Measurements from ENCODE around the gene ARAP3.

ARAP3 gene

DNA sequence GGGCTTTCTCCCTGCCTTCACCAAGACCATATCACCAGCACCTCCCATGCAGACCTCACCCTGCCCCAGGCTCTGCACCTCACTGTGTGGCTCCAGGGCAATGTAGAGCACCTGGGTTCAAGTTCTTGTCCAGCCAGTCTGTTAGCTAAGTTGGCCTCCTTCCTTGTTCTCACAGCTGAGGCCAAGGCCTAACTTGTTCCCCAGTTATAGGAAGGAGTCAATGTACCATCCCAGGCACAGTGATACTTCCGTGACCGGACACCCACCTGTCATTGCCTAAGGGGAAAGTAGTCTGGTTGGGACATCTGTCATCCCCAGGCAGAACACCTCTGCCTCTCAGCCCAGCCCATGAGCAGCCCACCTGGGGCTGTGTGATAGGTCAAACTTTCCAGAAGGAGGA is 14.4 kb upstream of the ARAP3 start:
- DNase-seq = no peak

DNA sequence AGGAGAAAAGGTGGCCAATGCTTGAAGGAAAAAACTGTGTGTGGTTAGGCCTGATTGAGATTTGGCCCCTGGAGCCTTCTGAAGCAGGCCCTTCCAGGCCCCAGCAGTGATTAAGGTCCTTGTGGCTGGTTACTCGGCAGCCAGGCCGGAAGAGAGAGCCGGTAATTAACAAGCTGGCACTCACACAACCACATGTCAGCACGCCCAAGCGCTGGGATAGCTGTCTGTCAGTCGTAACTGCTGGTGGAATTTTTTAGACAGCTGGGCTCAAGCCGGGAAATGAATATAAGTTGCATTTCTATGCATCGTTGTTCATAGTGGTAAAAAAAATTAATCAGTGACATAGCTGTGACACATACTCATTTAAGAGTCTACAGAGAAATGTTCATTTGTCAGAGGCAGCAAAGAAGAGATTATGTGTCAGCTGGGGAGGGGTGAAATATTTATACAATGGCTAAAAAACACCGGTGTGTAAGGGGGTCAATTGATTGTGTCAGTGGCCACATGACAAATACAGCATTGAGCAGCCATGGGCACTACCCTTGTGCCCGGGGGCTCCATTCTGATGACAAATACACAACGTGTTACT is 13.7 kb upstream of the ARAP3 start:
- no peak for DNase-seq

GRCh38 chr5:141694479-141694878 is 12.4 kb upstream of the ARAP3 start:
- DNase-seq = no peak

DNA sequence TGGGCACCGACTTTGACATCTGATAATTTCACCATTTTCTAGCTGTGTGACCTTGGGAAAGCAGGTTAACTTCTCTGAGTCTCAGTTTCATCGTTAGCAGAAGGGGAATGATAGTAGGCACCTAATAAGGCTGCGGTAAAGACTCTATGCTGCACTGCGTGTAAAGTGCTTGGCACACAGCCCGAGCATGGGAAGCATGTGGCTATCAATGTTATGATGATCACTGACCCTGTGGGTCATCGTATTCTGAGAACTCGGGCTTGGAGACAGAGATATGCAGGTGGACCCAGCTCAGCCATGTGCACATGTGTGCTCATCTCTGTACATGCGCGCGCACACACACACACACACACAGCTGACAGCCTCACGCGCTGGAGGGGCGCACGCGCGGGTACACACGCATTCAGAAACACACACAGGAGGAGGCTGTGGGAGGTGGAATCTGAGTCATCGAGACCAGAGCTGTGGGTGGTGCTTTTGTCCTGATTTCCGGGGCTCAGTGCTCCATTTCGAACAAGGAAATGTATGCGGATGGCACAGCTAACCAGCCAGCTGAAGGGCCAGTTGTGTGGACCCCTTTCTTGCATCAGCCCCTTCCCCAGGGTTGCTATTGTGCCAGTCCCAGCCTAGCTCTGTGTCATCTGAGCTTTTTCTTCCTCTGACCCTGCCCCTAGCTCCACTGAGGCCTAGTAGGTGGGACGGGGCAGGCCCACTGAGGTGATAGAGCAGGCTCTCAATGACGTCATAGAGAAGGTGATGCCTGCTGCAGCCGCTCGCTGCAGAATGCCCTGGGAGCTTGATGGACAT is 11.1 kb upstream of the ARAP3 start:
- peak; percentile 71 for DNase-seq

- DNase-seq = no peak
Observed at GRCh38 chr5:141692533-141692888, 10.5 kb upstream of the ARAP3 start.

GRCh38 chr5:141691867-141692532 is 10.0 kb upstream of the ARAP3 start:
- peak; percentile 75 for DNase-seq

DNA sequence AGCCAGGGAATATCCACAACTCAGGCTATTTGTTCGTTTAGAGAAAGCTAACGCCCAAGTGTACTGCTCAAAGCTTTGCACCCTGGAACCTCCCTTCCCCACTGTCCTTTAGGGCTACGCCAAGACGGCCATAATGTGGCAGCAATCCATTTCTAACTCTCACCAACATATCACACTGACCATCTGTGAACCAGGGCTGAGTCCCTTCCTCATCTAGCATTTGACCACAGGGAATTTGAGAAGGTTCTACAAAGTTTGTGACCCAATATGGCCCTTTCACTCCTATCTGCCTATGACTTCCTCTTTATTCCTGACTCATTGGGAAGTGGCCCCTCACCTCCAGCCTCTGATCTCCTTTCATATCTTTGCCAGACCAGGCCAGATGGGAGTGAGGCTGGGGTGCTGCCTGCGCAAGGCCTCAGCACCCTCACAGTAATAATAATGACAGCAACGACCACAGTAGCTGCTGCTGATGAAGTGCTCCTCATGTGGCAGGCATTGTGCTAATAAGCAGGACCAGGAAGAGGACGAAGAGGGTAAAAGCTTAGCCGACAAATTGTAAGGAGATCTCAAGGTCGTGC is 9.3 kb upstream of the ARAP3 start:
- DNase-seq = peak; percentile 41

DNA sequence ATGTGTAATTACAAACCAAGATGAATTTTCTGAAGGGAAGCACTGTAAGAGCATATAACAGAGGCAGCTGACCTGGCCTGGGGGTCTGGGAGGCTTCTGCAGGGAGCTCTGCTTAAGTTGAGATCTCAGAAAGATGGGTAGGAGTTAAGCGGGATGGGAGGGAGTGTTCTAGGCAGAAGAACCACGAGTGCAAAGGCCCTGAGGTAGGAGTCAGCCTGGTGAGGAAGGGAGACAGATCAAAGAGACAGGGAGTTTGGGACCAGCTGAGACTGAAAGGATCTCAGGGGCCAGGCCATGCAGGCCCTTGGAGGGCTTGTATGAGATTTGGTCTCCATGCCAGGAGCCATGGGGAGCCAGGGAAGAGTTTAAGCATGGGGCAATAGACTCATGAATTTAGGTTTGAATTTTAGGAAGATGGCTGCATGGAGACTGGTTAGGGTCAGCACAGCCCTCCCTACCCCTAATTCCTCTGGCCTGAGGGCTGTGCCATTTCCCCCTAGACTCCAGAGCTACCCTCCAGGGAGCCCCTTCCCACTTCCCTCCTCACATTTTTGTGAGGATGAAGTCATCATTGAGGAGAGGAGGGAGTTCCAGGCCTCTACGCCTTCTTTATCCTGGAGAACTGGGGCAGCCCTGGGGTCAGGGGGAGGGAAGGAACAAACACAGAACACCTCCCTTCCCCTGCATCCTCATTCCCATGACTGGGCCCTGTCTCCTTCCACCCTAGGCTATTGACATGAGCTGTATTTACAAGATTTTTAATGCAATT is 4.8 kb upstream of the ARAP3 start:
- DNase-seq = no peak

DNA sequence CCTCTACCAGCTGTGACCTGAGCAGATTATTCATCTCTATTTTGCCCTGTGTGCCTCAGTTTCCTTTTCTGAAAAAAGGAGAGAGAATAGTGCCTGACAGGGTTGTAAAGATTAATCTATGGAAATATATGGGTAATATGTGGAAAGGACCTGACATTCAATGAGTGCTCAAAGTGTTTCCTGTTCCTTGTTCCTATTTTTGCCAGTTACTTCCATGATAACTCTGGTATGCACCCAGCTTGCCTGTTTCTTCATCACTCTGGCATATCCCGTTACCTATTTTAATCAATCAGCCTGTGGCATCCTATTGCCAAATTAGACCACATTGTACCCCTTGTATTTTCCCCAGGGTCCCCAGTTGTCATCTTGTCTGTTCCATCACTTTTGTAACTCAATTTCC is 3.6 kb upstream of the ARAP3 start:
- DNase-seq = peak; percentile 41

DNA sequence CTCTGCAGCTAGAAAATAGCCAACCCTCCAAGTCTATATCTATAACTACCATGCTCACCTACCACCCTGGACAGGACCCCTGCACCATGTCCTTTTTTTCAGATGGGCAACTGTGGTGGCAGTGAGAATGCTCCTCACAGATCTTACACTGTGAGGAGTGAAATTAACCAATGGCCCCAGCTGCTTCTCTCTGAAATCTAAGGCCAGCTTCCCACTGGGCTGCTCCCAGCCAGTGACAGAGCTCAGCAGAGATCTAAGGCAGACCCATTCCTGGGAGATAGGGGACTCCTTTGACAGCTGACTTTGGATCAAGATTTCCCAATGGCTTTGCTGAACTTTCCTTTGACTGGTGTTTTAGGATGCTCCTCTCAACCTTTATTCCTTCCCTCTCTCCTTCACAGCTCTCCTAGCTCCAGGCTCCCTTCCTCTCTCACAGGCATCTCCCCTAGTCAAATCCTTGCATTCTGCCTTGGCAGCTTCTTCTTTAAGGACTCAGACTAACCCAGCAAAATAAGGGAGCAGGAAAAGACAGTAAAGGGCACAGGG is 1.6 kb upstream of the ARAP3 start:
- no peak for DNase-seq

GRCh38 chr5:141681295-141681694 is 735 bp downstream of the ARAP3 start:
- DNase-seq = no peak

- no peak for DNase-seq
Observed at GRCh38 chr5:141680751-141681201, 1.3 kb downstream of the ARAP3 start.

DNA sequence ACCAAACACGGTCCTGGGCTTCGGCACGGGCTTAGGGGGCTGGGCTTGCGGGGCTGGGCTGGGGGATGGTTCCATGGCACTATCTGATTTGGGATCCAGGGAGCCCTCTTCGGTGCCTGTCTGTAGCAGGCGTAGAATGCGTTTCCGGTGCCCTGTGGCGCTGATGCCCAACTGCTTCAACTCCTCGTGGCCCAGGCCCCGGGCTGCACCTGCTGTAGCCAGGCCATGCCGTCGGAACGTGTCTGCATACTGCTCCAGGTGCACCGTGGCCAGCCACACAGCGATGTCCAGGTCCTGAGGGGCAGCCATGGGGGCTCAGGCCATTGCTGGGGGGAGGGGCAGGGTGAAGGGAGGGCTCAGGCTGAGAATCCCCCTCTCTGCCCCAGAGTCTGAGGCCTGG is 1.9 kb downstream of the ARAP3 start:
- no peak for DNase-seq

DNA sequence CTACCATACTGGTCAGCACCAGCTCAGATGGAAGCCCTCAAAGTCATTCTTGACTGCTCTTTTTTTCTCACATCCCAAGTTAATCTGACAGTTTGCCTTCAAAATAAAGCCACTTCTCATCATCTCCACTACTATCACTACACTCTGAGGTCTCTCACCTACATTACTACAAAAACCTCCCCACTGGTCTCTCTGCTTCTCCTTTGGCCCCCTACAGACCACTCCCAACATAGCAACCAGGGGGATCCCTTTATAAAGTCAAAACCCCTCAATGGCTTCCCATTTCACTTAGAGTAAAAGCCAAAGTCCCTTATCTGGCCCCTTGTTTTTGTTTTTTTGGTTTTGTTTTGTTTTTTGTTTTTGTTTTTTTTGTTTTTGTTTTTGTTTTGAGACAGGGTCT is 4.6 kb downstream of the ARAP3 start:
- DNase-seq = no peak

DNA sequence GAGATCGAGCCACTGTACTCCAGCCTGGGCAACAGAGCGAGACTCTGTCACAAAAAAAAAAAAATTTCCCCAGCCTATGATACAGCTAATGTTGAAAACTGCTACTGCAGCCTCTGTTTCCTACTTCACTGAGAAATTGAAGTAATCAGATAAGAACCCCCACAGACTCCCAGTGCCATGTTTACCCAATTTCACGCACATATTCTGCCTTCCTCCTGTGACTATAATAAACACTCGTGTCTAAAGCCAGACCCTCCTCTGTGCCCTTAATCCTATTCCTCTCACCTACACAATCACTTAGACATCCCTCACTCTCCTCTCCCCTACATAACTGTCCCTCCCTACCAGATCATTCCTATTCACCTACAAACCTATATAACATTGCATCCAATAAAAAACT is 6.4 kb downstream of the ARAP3 start:
- DNase-seq = no peak

GRCh38 chr5:141674747-141675146 is 7.3 kb downstream of the ARAP3 start:
- DNase-seq = no peak

DNA sequence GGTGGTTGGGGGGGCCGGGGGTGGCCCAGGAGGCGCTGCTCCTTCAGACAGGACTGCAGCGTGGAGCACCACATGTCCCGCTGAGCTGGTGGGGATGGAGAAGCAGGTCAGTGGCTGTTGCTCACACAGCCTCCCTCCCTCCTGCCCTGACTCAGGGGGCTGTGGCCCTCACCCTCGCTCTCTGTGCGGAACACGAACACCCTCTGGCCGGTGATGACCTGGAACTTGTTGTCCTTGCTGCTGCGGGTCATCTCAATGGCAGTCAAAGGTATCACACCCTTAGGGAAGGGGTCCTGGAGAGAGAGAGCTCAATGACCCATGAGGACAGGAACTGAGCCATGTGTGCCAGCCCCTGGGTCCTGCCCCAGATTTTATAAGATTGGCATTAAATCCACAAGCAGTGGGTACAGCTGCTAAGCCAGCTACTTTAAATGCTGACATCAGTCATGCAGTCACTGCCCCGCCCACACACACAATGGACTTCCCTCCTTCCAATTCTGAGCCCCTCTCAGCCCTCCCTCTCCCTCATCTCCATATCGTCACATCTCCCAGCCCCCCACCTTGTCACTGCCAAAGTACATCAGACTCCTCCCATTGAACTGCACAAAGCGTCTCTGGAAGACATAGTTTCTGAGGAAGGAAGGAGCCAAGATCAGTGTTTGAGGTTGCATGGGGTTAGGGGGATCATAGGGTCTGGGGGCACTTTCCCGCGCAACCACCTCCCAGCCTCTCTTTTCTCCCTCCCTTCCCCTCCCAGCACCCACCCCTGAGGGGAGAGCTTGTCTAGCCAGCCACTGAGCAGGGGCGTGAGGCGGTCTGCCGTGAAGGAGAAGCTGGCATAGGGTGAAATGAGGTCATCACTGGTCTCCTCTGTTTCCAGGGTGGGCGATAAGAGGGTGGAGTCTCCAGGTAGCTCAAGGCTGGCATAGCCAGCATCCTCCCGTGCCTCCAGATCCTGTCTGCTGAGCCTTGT is 8.9 kb downstream of the ARAP3 start:
- no peak for DNase-seq

DNA sequence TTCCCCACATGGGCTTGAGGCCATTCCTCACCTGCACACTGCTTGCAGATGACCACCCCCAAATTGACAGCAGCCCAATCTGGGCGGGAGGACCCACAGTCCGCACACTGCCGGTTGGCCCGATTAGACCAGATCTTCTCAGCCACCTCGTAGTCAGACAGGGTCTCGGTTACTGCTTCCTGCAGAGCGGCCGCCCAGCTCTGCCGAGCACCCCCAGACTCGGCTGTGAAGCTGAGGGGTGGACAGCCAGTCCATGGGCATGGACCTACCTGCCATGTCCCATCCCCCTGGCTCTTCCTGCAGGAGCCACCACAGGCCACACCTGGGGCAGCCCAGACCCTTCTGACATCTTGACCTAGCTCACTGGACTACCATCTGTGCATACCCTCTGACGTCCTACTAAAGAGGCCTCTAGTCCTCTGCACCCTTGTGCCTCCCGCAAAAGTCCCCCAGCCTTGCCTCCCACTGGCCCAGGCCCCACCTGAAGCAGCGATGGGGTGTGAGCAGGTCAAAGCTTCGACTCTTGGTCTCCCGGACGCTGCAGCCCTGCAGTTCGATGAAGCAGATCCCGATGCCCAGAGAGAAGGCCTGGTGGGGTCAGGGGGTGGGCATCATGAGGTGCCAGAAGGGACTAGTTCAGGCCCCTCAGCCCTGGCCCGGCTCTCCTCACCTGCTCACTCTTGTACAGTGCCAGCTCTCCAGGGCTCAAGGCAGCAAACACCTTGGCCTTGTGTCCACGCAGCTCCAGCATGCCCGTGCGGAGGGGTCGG is 9.8 kb downstream of the ARAP3 start:
- no peak for DNase-seq

DNA sequence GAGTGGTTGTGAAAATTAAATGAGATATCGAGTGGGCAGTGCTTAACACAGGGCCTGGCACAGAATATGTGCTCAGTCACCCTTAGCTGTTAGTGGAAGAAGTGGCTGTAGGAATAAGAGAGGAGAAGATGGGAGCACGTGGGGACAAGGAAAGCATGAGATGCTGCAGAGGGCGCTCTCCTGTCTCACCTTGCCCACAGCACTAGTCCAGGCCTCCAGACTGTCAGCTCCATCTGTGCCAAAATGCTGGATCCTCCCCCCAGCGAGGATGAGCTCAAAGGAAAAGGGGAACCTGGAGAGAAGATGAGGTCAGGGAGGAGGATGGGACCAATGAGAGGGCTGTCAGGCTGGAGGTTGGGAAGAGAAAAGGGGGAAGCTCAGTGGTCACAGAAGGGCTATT is 12.5 kb downstream of the ARAP3 start:
- DNase-seq = no peak

DNA sequence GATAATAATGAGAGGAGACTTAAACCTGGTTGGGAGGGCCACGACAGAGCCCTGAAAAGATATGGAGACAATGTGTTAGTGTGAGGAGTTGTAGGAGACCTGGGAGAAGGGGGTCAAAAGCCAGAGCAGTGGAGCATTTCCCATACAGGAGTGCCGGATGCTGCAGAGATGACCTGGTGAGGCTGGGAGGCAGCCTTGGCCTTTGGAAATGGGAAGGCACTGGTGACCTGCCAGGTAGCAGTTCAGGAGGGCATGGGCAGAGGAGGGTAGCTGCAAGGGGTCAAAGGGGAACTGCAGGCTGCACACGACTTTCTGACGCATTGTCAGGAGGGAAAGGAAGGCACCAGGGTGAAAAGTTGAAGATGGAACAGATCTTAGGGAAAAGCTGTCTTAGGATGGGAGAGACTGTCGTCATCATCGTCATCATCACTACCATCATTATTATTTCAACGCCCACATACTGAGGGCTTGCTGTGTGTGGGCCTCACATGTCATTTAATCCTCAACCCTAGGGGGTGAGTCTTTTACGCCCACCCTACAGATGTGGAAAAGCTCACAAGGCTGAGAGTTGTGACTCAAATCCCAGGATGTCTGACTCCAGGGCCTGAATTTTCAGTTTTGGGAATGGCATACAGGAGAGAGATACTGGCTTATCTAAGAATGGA is 13.3 kb downstream of the ARAP3 start:
- DNase-seq = no peak
